Measurements from ENCODE around the gene LIMS3.
"Not testable (repeated sequence)": the region's sequence is repeated elsewhere in the genome, so short reads cannot be mapped to it uniquely, and the experiment has no call there.

Gene LIMS3

DNA sequence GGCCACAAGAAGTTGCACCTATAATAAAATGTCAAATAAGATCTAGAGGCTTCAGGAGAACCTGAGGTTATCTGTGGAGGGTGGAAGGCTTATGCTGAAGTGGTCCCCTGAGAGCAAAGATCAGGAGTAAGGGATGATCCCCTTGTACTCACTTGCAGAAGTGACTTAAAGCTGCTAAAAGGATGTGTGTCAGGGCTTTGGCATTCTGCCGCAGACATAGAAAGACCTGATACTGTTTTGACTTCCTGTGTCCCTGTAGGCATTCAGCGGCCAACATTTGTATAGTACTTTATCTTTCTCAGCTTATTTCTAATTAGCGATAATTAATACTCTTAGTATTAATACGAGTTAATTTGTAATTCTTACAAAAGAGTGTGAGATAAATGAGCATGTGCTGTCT is 10.1 kb upstream of the LIMS3 start:
- no CpG with 5 or more reads among the region's 4 CpGs for WGBS (ENCODE audit: extremely low coverage, insufficient coverage, insufficient read length)
- not testable (repeated sequence) for H3K4me1 ChIP-seq (ENCODE audit: control insufficient read depth in 1 of 2, insufficient read depth in 2 of 2, low read length in 2 of 2); DNase-seq; H3K27me3 ChIP-seq (ENCODE audit: insufficient read depth, low read length); H3K4me3 ChIP-seq (ENCODE audit: low read depth, low read length); H3K9ac ChIP-seq (ENCODE audit: low read length); H2AFZ ChIP-seq (ENCODE audit: insufficient read depth, low read length, poor library complexity); H4K91ac ChIP-seq (ENCODE audit: low read depth, low read length); H2BK5ac ChIP-seq (ENCODE audit: low read depth, low read length, poor library complexity); H3K36me3 ChIP-seq (ENCODE audit: control insufficient read depth in 1 of 2, insufficient read depth in 2 of 2, low read length in 2 of 2); H3K4me2 ChIP-seq (ENCODE audit: low read length); H3K23ac ChIP-seq (ENCODE audit: low read length); H4K12ac ChIP-seq (ENCODE audit: low read depth, low read length); H3K79me1 ChIP-seq (ENCODE audit: low read length); H2AK5ac ChIP-seq (ENCODE audit: low read length); H3K9me3 ChIP-seq (ENCODE audit: insufficient read depth, low read depth, low read length); H2BK120ac ChIP-seq (ENCODE audit: insufficient read depth, low read length, poor library complexity); H3K14ac ChIP-seq (ENCODE audit: low read length); H3K18ac ChIP-seq (ENCODE audit: low read length); H3K79me2 ChIP-seq (ENCODE audit: control insufficient read depth, insufficient read depth, low read length, poor library complexity); H4K8ac ChIP-seq (ENCODE audit: low read depth, low read length); H3K27ac ChIP-seq (ENCODE audit: low read depth, low read length); H3K4ac ChIP-seq (ENCODE audit: low read depth, low read length); H2BK12ac ChIP-seq (ENCODE audit: low read length)

DNA sequence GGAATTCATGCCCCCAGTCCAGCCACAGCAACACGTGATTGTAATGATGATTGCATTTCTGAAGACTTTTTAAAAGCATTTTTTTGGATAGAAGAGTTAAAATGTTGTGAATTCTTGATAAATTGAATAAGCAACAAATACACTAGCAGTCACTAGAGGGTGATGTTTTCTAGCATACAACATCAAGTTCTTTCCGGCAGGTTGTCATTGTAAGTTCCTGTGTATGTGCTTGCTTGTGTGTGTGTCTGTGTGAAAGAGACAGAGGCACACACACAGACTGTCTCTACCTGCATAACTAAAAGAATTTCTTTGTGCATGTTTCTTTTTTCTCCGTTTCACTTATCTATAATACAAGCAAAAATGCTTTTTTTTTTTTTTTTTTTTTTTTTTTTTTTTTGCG is 8.6 kb upstream of the LIMS3 start:
- H3K79me1 ChIP-seq (ENCODE audit: low read length); H3K27me3 ChIP-seq (ENCODE audit: insufficient read depth, low read length); H3K27ac ChIP-seq (ENCODE audit: low read depth, low read length); H3K9me3 ChIP-seq (ENCODE audit: insufficient read depth, low read depth, low read length); H4K91ac ChIP-seq (ENCODE audit: low read depth, low read length); H4K8ac ChIP-seq (ENCODE audit: low read depth, low read length); H3K79me2 ChIP-seq (ENCODE audit: control insufficient read depth, insufficient read depth, low read length, poor library complexity); H4K12ac ChIP-seq (ENCODE audit: low read depth, low read length); H2AK5ac ChIP-seq (ENCODE audit: low read length); DNase-seq; H3K9ac ChIP-seq (ENCODE audit: low read length); H2BK120ac ChIP-seq (ENCODE audit: insufficient read depth, low read length, poor library complexity); H3K18ac ChIP-seq (ENCODE audit: low read length); H3K4me3 ChIP-seq (ENCODE audit: low read depth, low read length); H3K4ac ChIP-seq (ENCODE audit: low read depth, low read length); H3K4me2 ChIP-seq (ENCODE audit: low read length); H3K14ac ChIP-seq (ENCODE audit: low read length); H3K36me3 ChIP-seq (ENCODE audit: control insufficient read depth in 1 of 2, insufficient read depth in 2 of 2, low read length in 2 of 2); H2AFZ ChIP-seq (ENCODE audit: insufficient read depth, low read length, poor library complexity); H2BK5ac ChIP-seq (ENCODE audit: low read depth, low read length, poor library complexity); H2BK12ac ChIP-seq (ENCODE audit: low read length); H3K23ac ChIP-seq (ENCODE audit: low read length); H3K4me1 ChIP-seq (ENCODE audit: control insufficient read depth in 1 of 2, insufficient read depth in 2 of 2, low read length in 2 of 2): not testable (repeated sequence)
- WGBS (ENCODE audit: extremely low coverage, insufficient coverage, insufficient read length) = no CpG with 5 or more reads among the region's 4 CpGs

DNA sequence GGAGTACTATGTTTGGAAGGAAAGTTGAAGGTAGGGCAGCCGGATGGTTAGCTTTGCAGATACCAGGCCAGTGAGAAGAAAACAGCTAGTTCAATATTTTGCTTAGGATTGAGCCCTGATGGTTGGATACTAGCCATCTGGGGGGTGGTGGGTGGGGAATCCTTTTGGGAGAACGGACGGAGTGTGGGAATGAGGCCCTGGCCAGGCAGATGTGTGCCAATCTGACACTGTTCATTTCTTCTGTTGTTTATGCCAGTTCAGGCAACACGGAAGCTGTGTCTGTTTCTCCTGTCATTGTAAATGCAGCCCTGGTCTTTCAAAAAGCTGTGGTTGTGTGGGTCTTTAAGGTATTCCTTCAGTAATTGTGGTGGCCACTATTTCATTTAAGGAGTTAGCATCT is 7.5 kb upstream of the LIMS3 start:
- not testable (repeated sequence) for H3K14ac ChIP-seq (ENCODE audit: low read length); H3K9ac ChIP-seq (ENCODE audit: low read length); H2AK5ac ChIP-seq (ENCODE audit: low read length); H2BK5ac ChIP-seq (ENCODE audit: low read depth, low read length, poor library complexity); H3K27me3 ChIP-seq (ENCODE audit: insufficient read depth, low read length); H3K79me2 ChIP-seq (ENCODE audit: control insufficient read depth, insufficient read depth, low read length, poor library complexity); H2BK120ac ChIP-seq (ENCODE audit: insufficient read depth, low read length, poor library complexity); H2AFZ ChIP-seq (ENCODE audit: insufficient read depth, low read length, poor library complexity); H3K36me3 ChIP-seq (ENCODE audit: control insufficient read depth in 1 of 2, insufficient read depth in 2 of 2, low read length in 2 of 2); H4K12ac ChIP-seq (ENCODE audit: low read depth, low read length); H2BK12ac ChIP-seq (ENCODE audit: low read length); H4K8ac ChIP-seq (ENCODE audit: low read depth, low read length); H3K23ac ChIP-seq (ENCODE audit: low read length); H3K18ac ChIP-seq (ENCODE audit: low read length); H3K4ac ChIP-seq (ENCODE audit: low read depth, low read length); H3K4me2 ChIP-seq (ENCODE audit: low read length); H3K4me3 ChIP-seq (ENCODE audit: low read depth, low read length); DNase-seq; H4K91ac ChIP-seq (ENCODE audit: low read depth, low read length); H3K9me3 ChIP-seq (ENCODE audit: insufficient read depth, low read depth, low read length); H3K4me1 ChIP-seq (ENCODE audit: control insufficient read depth in 1 of 2, insufficient read depth in 2 of 2, low read length in 2 of 2); H3K79me1 ChIP-seq (ENCODE audit: low read length); H3K27ac ChIP-seq (ENCODE audit: low read depth, low read length)
- no CpG with 5 or more reads among the region's 4 CpGs for WGBS (ENCODE audit: extremely low coverage, insufficient coverage, insufficient read length)

DNA sequence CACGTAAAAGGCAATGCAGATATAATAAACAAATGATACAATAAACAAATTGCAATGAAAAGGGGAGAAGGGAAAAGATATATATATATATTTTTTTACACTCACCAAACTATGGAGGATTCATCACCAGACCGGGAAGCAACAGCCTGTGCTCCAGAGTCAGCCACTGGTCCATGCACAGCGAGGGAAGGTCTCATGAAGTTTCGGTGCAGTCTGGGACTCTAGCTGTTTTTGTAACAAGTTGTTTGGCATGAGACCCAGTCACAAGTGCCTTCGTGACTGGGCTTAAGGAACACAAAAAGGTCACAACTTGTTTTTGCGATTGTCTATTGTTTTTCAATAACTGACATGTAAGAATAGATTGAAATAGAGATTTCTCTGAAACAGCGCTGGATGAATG is 4.8 kb upstream of the LIMS3 start:
- not testable (repeated sequence) for H3K18ac ChIP-seq (ENCODE audit: low read length); H3K4me3 ChIP-seq (ENCODE audit: low read depth, low read length); H3K36me3 ChIP-seq (ENCODE audit: control insufficient read depth in 1 of 2, insufficient read depth in 2 of 2, low read length in 2 of 2); H2AK5ac ChIP-seq (ENCODE audit: low read length); H4K8ac ChIP-seq (ENCODE audit: low read depth, low read length); H3K4ac ChIP-seq (ENCODE audit: low read depth, low read length); H3K9ac ChIP-seq (ENCODE audit: low read length); H3K79me1 ChIP-seq (ENCODE audit: low read length); DNase-seq; H4K12ac ChIP-seq (ENCODE audit: low read depth, low read length); H3K79me2 ChIP-seq (ENCODE audit: control insufficient read depth, insufficient read depth, low read length, poor library complexity); H3K4me1 ChIP-seq (ENCODE audit: control insufficient read depth in 1 of 2, insufficient read depth in 2 of 2, low read length in 2 of 2); H3K27me3 ChIP-seq (ENCODE audit: insufficient read depth, low read length); H2AFZ ChIP-seq (ENCODE audit: insufficient read depth, low read length, poor library complexity); H3K23ac ChIP-seq (ENCODE audit: low read length); H3K14ac ChIP-seq (ENCODE audit: low read length); H3K4me2 ChIP-seq (ENCODE audit: low read length); H3K27ac ChIP-seq (ENCODE audit: low read depth, low read length); H4K91ac ChIP-seq (ENCODE audit: low read depth, low read length); H3K9me3 ChIP-seq (ENCODE audit: insufficient read depth, low read depth, low read length); H2BK5ac ChIP-seq (ENCODE audit: low read depth, low read length, poor library complexity); H2BK12ac ChIP-seq (ENCODE audit: low read length); H2BK120ac ChIP-seq (ENCODE audit: insufficient read depth, low read length, poor library complexity)
- no CpG with 5 or more reads among the region's 7 CpGs for WGBS (ENCODE audit: extremely low coverage, insufficient coverage, insufficient read length)

DNA sequence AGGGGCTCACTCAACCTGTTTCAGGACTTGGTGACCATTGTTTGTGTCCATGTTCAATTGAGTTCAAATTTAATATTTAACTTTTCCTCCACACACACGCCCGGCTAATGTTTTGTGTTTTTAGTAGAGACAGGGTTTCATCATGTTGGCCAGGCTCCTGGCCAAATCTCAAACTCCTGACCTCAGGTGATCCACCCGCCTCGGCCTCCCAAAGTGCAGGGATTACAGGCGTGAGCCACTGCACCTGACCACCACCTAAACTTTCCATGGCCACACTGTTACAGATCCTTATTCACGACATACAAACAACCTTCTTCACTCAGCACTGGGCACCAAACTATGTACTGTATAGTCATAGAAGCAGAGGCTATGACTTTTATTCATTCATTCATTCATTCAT is 4.3 kb upstream of the LIMS3 start:
- H3K27ac ChIP-seq (ENCODE audit: low read depth, low read length); H4K12ac ChIP-seq (ENCODE audit: low read depth, low read length); H4K8ac ChIP-seq (ENCODE audit: low read depth, low read length); H2AK5ac ChIP-seq (ENCODE audit: low read length); H3K36me3 ChIP-seq (ENCODE audit: control insufficient read depth in 1 of 2, insufficient read depth in 2 of 2, low read length in 2 of 2); H3K14ac ChIP-seq (ENCODE audit: low read length); H3K9ac ChIP-seq (ENCODE audit: low read length); H3K4me3 ChIP-seq (ENCODE audit: low read depth, low read length); H3K9me3 ChIP-seq (ENCODE audit: insufficient read depth, low read depth, low read length); H4K91ac ChIP-seq (ENCODE audit: low read depth, low read length); H2AFZ ChIP-seq (ENCODE audit: insufficient read depth, low read length, poor library complexity); H2BK12ac ChIP-seq (ENCODE audit: low read length); H3K79me1 ChIP-seq (ENCODE audit: low read length); H2BK120ac ChIP-seq (ENCODE audit: insufficient read depth, low read length, poor library complexity); H3K4me1 ChIP-seq (ENCODE audit: control insufficient read depth in 1 of 2, insufficient read depth in 2 of 2, low read length in 2 of 2); H3K27me3 ChIP-seq (ENCODE audit: insufficient read depth, low read length); H3K18ac ChIP-seq (ENCODE audit: low read length); H3K4ac ChIP-seq (ENCODE audit: low read depth, low read length); H3K4me2 ChIP-seq (ENCODE audit: low read length); DNase-seq; H3K79me2 ChIP-seq (ENCODE audit: control insufficient read depth, insufficient read depth, low read length, poor library complexity); H3K23ac ChIP-seq (ENCODE audit: low read length); H2BK5ac ChIP-seq (ENCODE audit: low read depth, low read length, poor library complexity): not testable (repeated sequence)
- no CpG with 5 or more reads among the region's 6 CpGs for WGBS (ENCODE audit: extremely low coverage, insufficient coverage, insufficient read length)

All from trophoblast cell (in vitro differentiated cells and primary cell).